Activated CD4-positive, alpha-beta T cell treated with anti-CD3 and anti-CD28 coated beads, Interleukin-2, amount 10 ng/mL, durations not matched to agents 24 days and 14 days (primary cell): ENCODE measurements around the gene PHTF1. TPM values are rescaled to one million over a fixed set of nuclear protein-coding genes. Genes with fewer than 3 reads are reported as not detected.
A peak's percentile ranks its signal among the peaks of the same experiment; 100 is the strongest.
"Not testable (repeated sequence)": the region's sequence is repeated elsewhere in the genome, so short reads cannot be mapped to it uniquely, and the experiment has no call there.

Source experiments
- DNase-seq: peaks from one replicate; pipeline ENCODE4 v3.0.0; 2022
- H3K27ac Mint-ChIP-seq: one replicate; pipeline ENCODE4 v1.8.0; 2022; ENCODE audit warnings: mild to moderate bottlenecking, mixed read lengths
- H3K27me3 Mint-ChIP-seq: one replicate; pipeline ENCODE4 v1.8.0; 2022; ENCODE audit warnings: mixed read lengths
- H3K36me3 Mint-ChIP-seq: one replicate; pipeline ENCODE4 v1.8.0; 2022; ENCODE audit warnings: low read depth, mild to moderate bottlenecking, mixed read lengths
- H3K4me1 Mint-ChIP-seq: one replicate; pipeline ENCODE4 v1.8.0; 2021; ENCODE audit warnings: mixed read lengths
- H3K4me3 Mint-ChIP-seq: one replicate; pipeline ENCODE4 v1.8.0; 2022; ENCODE audit warnings: mild to moderate bottlenecking, moderate library complexity, mixed read lengths
- H3K9me3 Mint-ChIP-seq: one replicate; pipeline ENCODE4 v1.8.0; 2021; ENCODE audit warnings: mixed read lengths
- intact Hi-C: fragments of 100-400 bp; cut with micrococcal nuclease; formaldehyde crosslinking; loops from one replicate; pipeline ENCODE4 v1.15.1; 2023
- total RNA-seq: library from RNA; stranded (reverse); gene quantifications from 2 replicates; pipeline ENCODE4 v1.2.3, GENCODE V29; 2022

PHTF1 gene
- total RNA-seq, 1 donor from 2014 or later, result 19.2 TPM

DNA sequence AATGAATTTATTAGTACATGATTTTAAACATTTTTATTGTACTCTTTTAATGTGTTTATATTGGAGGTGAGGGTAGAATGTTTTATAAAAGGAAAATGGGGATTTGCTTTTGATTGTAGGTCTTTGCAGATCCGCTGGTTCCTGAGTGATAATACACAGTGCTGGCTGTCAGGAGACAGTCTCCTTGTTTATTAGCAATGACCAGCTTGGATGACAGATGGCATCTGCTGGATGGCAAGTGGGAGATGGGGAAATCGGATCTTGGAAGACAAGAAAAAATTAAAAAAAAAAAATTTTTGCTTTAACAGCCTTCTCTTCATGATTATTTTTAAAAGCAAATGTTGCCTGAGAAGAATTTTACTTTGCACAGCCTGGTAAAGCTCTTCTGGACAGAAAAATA, 4.4 kb upstream of the PHTF1 start:
- Mint-ChIP-seq H3K27me3 (no peaks in the 10 kb centered on the region), H3K4me3 (no peak overlapping the region), H3K9me3 (no peaks in the 10 kb centered on the region), H3K27ac (no peak overlapping the region), H3K4me1 (peaks cover 16% of the 10 kb centered on the region), H3K36me3 (peaks cover 36% of the 10 kb centered on the region)
- DNase-seq, result no peak
- intact Hi-C loops, result no loop called here

DNA sequence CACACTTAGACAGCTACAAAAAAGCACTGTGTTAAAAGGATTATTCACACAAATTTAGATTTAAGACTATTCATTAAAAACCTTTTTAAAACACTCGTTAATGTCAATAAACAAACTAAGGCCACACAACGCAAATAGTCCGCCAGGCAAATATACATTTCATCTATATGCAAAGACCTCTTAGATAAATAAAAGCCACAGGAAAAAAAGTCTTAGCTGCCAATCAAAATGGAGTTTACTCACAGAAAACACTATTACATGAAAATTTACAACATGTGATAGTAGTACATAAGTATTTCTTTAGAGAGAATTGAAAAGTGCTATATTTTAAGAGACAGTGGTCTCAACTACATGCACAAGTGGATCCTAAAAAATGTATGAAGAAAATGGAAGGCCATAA, 2.7 kb upstream of the PHTF1 start:
- intact Hi-C loops, result no loop called here
- Mint-ChIP-seq H3K27me3 (no peaks in the 10 kb centered on the region), H3K4me1 (peaks cover 25% of the 10 kb centered on the region), H3K9me3 (no peaks in the 10 kb centered on the region), H3K27ac (no peak overlapping the region), H3K36me3 (peaks cover 29% of the 10 kb centered on the region), H3K4me3 (no peak overlapping the region)
- DNase-seq, result no peak

DNA sequence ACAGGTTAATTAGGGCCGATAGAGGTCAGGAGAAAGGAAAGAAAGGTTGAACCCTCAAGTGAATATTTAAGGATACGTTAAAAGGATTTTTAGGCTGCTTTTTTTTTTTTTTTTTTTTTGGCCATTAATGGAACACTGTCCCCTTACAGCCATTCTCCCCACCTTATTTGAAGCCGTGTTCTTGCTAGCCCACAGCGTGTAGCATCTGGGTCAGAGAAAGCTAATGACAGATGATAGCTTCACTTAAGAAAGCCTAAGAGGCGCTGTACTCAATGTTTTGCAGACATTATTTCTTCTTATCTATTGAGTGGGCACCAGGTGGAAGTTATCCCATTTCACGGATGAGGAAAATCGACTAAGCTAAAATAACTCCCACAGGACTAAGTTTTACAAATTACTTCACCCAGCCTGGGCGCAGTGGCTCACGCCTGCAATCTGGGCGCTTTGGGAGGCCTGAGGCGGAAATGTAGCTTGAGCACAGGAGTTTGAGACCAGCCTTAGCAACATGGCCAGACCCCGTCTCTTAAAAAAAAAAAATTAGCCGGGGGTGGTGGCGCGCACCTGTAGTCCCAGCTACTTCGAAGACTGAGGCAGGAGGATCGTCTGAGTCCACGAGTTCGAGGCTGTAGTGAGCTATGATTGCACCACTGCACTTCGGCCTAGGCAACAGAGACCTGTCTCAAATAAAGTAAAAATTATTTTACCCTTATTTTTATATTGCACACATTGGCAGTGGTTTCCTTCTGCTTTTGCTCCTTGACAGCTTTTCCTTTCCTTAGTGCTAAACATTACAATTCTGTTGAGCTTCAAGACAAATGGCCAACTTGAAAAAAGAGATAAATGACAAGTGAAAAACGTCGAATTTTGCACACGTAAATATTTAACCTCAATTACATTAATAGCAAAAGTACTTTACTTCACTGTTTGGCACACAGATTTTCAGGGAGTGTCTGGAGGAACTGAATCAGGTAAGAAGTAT, 1.1 kb upstream of the PHTF1 start:
- no peak for DNase-seq
- peaks cover 28% of the 10 kb centered on the region for H3K36me3 Mint-ChIP-seq
- no peaks in the 10 kb centered on the region for H3K27me3 Mint-ChIP-seq
- no peaks in the 10 kb centered on the region for H3K9me3 Mint-ChIP-seq
- H3K27ac Mint-ChIP-seq, result peak overlapping the region; percentile 97
- intact Hi-C loops, result no loop called here
- peaks cover 31% of the 10 kb centered on the region for H3K4me1 Mint-ChIP-seq
- peak overlapping the region; percentile 97 for H3K4me3 Mint-ChIP-seq

DNA sequence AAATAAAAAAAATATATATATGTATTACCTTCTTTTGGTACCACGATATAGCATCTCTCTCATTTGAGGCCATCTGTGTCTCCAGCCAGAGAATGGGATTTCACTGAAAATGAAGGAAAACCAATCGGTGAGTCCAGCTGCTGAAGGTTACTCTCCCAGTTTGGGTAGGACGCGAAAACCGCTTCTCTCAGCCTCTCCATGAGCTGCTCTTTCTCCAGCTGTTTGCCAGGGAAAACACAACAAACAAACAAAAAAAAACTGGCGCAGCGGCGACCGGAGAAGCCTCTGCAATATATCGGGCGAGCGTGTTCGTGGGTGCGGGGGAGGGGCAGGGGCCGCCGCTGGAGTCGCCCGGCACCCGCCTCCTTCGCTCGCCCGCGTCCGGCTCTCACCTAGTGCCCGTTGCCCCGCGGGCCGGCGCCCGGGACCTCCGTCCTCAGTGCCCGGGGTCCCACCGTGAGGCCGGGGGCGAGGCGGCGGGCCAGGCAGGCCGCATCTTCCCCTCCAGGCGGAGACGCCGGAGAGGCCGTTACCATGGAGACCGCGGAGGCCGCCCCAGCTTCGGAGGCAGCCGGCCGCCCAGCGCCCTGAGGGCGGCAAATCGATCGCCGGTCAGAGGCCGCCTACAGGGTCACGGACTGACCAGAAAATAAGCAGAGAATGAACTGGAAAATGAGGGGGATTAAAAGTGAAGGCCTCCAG, 504 bp downstream of the PHTF1 start:
- Mint-ChIP-seq H3K4me1 (peaks cover 30% of the 10 kb centered on the region), H3K27me3 (no peaks in the 10 kb centered on the region), H3K36me3 (peaks cover 24% of the 10 kb centered on the region), H3K4me3 (peak overlapping the region; percentile 97), H3K27ac (peak overlapping the region; percentile 97), H3K9me3 (no peaks in the 10 kb centered on the region)
- DNase-seq, result peak; percentile 91
- intact Hi-C loops, result loop anchor here (1.0 to 2.0 kb wide), 6 partner anchors 16 to 367 kb away; partner anchors contain the start of genes AP4B1, DCLRE1B, HIPK1 and RSBN1

DNA sequence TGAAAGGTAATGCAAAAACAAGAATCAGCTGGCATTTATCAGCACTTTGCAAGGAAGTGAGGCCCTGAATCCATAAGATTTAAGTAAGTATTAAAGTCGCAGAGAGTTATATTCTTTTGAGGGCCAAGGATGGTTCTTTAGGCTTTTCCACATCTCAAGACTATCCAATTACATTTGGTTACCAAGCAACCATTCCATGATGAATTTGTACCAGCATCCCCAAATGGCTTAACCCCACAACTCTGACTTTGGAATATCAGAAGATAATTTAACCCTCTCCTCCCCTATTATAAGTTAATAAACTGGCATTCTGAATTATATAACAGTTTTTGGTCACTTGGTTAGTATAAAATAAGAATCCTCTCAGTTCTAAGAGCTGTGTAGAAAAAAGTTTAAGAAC, 2.8 kb downstream of the PHTF1 start:
- Mint-ChIP-seq H3K27me3 (no peaks in the 10 kb centered on the region), H3K4me1 (peaks cover 30% of the 10 kb centered on the region), H3K27ac (no peak overlapping the region), H3K36me3 (peaks cover 29% of the 10 kb centered on the region), H3K9me3 (no peaks in the 10 kb centered on the region), H3K4me3 (peak overlapping the region; percentile 39)
- no peak for DNase-seq
- intact Hi-C loops, result no loop called here

DNA sequence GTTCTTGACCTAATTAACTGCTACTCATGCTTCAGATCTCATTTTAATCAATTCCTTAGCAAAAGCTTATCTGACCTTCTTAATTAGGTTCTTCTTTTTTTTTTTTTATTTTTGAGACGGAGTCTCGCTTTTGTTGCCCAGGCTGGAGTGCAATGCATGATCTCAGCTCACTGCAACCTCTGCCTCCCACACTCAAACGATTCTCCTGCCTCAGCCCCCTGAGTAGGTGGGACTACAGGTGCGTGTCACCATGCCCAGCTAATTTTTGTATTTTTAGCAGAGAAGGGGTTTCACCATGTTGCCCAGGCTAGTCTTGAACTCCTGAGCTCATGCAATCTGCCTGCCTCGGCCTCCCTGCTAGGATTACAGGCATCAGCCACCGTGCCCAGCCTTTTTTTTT, 6.0 kb downstream of the PHTF1 start:
- H3K9me3 Mint-ChIP-seq, H3K27ac Mint-ChIP-seq, DNase-seq, H3K27me3 Mint-ChIP-seq, intact Hi-C loops, H3K4me3 Mint-ChIP-seq: not testable (repeated sequence)
- peaks cover 21% of the 10 kb centered on the region for H3K4me1 Mint-ChIP-seq
- H3K36me3 Mint-ChIP-seq, result peaks cover 32% of the 10 kb centered on the region

DNA sequence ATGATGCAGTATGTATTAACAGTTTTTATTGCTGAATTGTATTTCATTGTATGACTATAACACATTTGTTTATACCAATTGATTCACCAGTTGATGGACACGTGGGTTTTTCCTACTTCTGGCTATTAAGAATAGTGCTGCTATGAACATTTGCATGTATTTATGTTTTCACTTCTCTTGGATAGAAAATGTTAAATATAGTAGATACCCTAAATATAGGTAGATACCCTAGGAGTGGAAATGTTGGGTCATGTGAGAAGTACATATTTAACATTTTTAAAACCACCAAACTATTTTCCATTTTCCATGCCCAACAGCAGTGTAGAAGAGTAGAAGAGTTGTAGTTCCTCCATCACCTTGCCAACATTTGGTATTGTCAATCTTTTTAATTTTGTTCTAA, 7.8 kb downstream of the PHTF1 start:
- Mint-ChIP-seq H3K9me3 (no peaks in the 10 kb centered on the region), H3K27me3 (no peaks in the 10 kb centered on the region), H3K27ac (no peak overlapping the region), H3K4me3 (no peak overlapping the region), H3K36me3 (peaks cover 27% of the 10 kb centered on the region), H3K4me1 (peaks cover 12% of the 10 kb centered on the region)
- no peak for DNase-seq
- intact Hi-C loops, result no loop called here

DNA sequence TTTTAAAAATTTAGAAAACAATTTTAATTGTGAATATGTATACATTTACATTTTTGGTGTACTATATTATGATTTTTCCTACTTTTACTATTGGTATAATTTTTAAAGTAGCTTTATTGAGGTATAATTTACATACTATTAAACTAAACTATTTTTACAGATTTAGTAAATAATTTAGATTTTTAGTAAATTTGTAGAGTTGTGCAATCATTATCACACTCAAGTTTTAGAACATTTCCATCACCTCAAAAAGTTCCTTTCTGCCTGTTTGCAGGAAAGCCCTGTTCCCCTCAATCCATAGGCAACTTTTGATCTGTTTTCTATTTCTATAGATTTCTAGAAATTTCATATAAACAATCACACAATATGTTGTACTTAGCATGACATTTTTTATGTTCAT, 8.2 kb downstream of the PHTF1 start:
- Mint-ChIP-seq H3K9me3 (no peaks in the 10 kb centered on the region), H3K27me3 (no peaks in the 10 kb centered on the region), H3K27ac (no peak overlapping the region), H3K4me1 (peaks cover 8% of the 10 kb centered on the region), H3K36me3 (peaks cover 25% of the 10 kb centered on the region), H3K4me3 (no peak overlapping the region)
- DNase-seq, result no peak
- intact Hi-C loops, result no loop called here

DNA sequence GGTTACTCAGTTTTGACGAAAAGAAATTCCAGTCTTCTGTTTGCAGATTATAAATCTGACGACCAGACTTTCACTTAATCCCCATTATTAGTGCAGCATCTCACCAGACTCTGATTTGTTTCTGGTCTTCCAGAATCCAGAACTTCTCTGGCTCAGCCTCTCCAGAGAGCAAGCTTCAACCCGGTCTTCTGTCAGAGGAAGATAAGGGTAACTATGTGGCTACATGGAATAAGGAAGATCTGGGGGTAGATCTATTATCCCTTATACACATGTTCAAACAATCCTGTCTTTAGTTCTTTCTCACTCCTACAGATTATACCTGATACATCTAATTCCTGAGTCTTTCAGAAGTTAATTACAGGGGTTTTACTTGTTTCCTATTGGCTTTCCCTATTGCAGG, 9.9 kb downstream of the PHTF1 start:
- peaks cover 5% of the 10 kb centered on the region for H3K4me1 Mint-ChIP-seq
- H3K36me3 Mint-ChIP-seq, result peaks cover 15% of the 10 kb centered on the region
- no peak for DNase-seq
- intact Hi-C loops, result loop anchor here (5.0 kb wide), 1 partner anchor 787 kb away; no protein-coding TSS in a partner anchor
- no peak overlapping the region for H3K4me3 Mint-ChIP-seq
- H3K27me3 Mint-ChIP-seq, result no peaks in the 10 kb centered on the region
- no peaks in the 10 kb centered on the region for H3K9me3 Mint-ChIP-seq
- no peak overlapping the region for H3K27ac Mint-ChIP-seq

DNA sequence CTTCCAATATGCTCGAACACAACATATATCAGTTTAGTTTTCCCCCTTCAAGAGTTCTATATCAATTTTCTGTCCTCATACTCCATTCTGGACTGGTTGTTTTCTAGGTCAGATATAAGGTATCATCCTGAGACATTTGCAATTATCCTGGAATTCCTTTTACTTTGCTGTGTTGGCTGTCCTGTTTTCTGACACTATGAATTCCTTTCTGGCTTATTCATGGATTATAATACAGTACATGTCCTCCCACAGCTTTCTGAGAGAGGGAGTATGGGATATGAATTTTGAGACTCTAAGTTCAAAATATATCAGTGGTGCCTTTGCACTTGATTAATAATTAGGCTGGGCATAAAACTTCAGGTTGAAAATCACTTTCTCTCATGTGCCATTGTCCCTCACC, 11.9 kb downstream of the PHTF1 start:
- H3K27me3 Mint-ChIP-seq, result no peaks in the 10 kb centered on the region
- intact Hi-C loops, result loop anchor here (5.0 kb wide), 1 partner anchor 785 kb away; no protein-coding TSS in a partner anchor
- no peak for DNase-seq
- H3K4me3 Mint-ChIP-seq, result no peak overlapping the region
- peaks cover 7% of the 10 kb centered on the region for H3K36me3 Mint-ChIP-seq
- peaks cover 11% of the 10 kb centered on the region for H3K4me1 Mint-ChIP-seq
- H3K27ac Mint-ChIP-seq, result no peak overlapping the region
- H3K9me3 Mint-ChIP-seq, result no peaks in the 10 kb centered on the region

DNA sequence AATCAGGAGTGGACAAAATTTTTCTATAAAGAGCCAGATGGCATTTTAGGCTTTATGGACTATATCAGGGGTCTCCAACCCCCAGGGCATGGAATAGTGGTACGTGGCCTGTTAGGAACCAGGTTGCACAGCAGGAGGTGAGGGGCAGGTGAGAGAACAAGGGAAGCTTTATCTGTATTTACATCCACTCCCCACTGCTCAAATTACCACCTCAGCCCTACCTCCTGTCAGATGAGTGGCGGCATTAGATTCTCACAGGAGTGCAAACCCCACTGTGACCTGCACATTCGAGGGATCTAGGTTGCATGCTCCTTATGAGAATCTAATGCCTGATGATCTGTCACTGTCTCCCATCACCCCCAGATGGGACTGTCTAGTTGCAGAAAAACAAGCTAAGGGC, 13.9 kb downstream of the PHTF1 start:
- H3K27ac Mint-ChIP-seq, result no peak overlapping the region
- intact Hi-C loops, result loop anchor here (5.0 kb wide), 1 partner anchor 783 kb away; no protein-coding TSS in a partner anchor
- no peak for DNase-seq
- no peaks in the 10 kb centered on the region for H3K9me3 Mint-ChIP-seq
- H3K4me3 Mint-ChIP-seq, result no peak overlapping the region
- H3K36me3 Mint-ChIP-seq, result peaks cover 10% of the 10 kb centered on the region
- no peaks in the 10 kb centered on the region for H3K27me3 Mint-ChIP-seq
- H3K4me1 Mint-ChIP-seq, result peaks cover 14% of the 10 kb centered on the region

DNA sequence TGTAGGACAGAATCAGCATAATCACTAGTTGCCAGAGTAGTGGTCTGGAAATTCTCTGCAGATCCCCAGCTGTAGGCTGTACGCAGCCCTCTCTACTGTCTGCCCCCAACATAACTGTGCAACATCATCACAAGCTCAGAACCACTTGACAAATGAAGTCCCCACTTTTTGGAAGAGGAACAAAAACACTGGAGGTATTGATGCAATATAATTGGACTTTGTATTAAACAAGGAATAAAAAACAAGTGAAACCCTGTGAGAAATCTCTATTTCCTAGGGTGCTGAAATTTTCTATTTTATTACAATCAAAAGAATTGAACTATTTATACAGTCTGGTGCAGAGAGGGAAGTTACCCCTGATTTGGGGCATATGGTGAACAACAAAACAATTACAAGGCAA, 15.2 kb downstream of the PHTF1 start:
- no peak for DNase-seq
- Mint-ChIP-seq H3K9me3 (no peaks in the 10 kb centered on the region), H3K36me3 (peaks cover 11% of the 10 kb centered on the region), H3K27me3 (no peaks in the 10 kb centered on the region), H3K27ac (no peak overlapping the region), H3K4me3 (no peak overlapping the region), H3K4me1 (peaks cover 14% of the 10 kb centered on the region)
- intact Hi-C loops, result loop anchor here (5.0 kb wide), 1 partner anchor 68 kb away; the partner anchor contains the start of gene RSBN1

DNA sequence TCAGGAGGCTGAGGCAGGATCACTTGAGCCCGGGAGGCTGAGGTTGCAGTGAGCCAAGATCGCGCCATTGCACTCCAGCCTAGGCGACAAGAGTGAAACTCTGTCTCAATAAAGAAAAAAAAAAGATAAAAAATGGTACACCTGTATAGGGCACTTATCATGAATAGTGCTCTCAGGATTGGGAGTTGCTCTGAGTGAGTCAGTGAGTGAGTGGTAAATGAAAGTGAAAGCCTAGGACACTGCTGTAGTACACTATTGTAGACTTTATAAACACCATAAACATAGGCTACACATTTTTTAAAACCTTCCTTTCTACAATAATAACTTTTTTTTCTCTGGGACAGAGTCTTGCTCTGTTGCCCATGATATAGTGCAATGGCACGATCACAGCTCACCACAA, 16.8 kb downstream of the PHTF1 start:
- peaks cover 14% of the 10 kb centered on the region for H3K36me3 Mint-ChIP-seq
- DNase-seq, result peak; percentile 67
- no peaks in the 10 kb centered on the region for H3K9me3 Mint-ChIP-seq
- H3K27ac Mint-ChIP-seq, result peak overlapping the region; percentile 47
- peaks cover 14% of the 10 kb centered on the region for H3K4me1 Mint-ChIP-seq
- no peaks in the 10 kb centered on the region for H3K27me3 Mint-ChIP-seq
- peak overlapping the region; percentile 46 for H3K4me3 Mint-ChIP-seq
- intact Hi-C loops, result loop anchor here (2.0 to 5.0 kb wide), 2 partner anchors 16 to 70 kb away; partner anchors contain the start of genes PHTF1 and RSBN1
